Heart left ventricle (tissue), 16 donors: ENCODE results near the gene RAI1. TPM values are rescaled to one million over a fixed set of nuclear protein-coding genes. Genes with fewer than 3 reads are reported as not detected.
A peak's percentile ranks its signal among the peaks of the same experiment; 100 is the strongest.

Experiments used
- ATAC-seq, 4 donors: fragments of 200-7000 bp; cut with Tn5 transposase; one replicate each; pipeline ENCODE4 v1.9.1; 2020 to 2022; ENCODE audit warnings: moderate library complexity in 4 of 4, mild to moderate bottlenecking in 3 of 4, moderate number of reproducible peaks in 1 of 4
- DNase-seq, 5 donors: peaks; one replicate each; pipeline ENCODE4 v3.0.0-alpha.2; 2020
- H3K27ac ChIP-seq, 12 donors: fragments of 200-600 bp; sonication (generic) in 4 of 12; one replicate each; pipeline versions ENCODE4 v1.5.0 to v1.8.0; 2016 to 2022; ENCODE audit warnings: mild to moderate bottlenecking in 2 of 12
- H3K27me3 ChIP-seq, 9 donors: fragments of 200-600 bp; sonication (generic) in 2 of 9; one replicate each; pipeline versions ENCODE4 v1.5.1 to v1.8.0; 2016 to 2022; ENCODE audit warnings: mild to moderate bottlenecking in 3 of 9
- H3K36me3 ChIP-seq, 9 donors: fragments of 200-600 bp; sonication (generic) in 2 of 9; one replicate each; pipeline versions ENCODE4 v1.5.0 to v1.8.0; 2018 to 2022; ENCODE audit warnings: mild to moderate bottlenecking in 2 of 9
- H3K4me1 ChIP-seq, 12 donors: fragments of 200-600 bp; sonication (generic) in 4 of 12; one replicate each; pipeline versions ENCODE4 v1.5.0 to v1.8.0; 2016 to 2022; ENCODE audit warnings: mild to moderate bottlenecking in 3 of 12
- H3K4me3 ChIP-seq, 12 donors: fragments of 200-600 bp; sonication (generic) in 4 of 12; one replicate each; pipeline versions ENCODE4 v1.5.0 to v1.8.0; 2017 to 2022; ENCODE audit warnings: mild to moderate bottlenecking in 9 of 12, moderate library complexity in 4 of 12
- H3K9me3 ChIP-seq, 12 donors: fragments of 200-600 bp; sonication (generic) in 4 of 12; one replicate each; pipeline versions ENCODE4 v1.5.0 to v1.8.0; 2016 to 2022; ENCODE audit warnings: mild to moderate bottlenecking in 1 of 12
- POLR2A ChIP-seq, 2 donors: fragments of 450-650 bp; IDR thresholded peaks; one replicate each; pipeline ENCODE4 v1.6.1; 2017; ENCODE audit warnings: antibody characterized with exemption in 2 of 2, mild to moderate bottlenecking in 2 of 2, moderate library complexity in 2 of 2
- WGBS, 4 donors: extraction: QIAGEN DNeasy Blood & Tissue Kit in 2 of 4; methylation state at CpG; one replicate each; pipeline versions ENCODE4 v1.1.5 to v1.1.7; 2013 to 2018; 5-methylcytosine and 5-hydroxymethylcytosine counted together
- intact Hi-C, 10 donors: fragments of 100-400 bp; cut with DNase I; formaldehyde crosslinking; loops; one replicate each; pipeline versions ENCODE4 v1.11.1 to v1.14.2; 2022
- polyA plus RNA-seq, 2 donors: library from polyadenylated mRNA; stranded (reverse); fragments of 200-250 nt; gene quantifications; one replicate each; pipeline ENCODE4 v1.2.3, GENCODE V29; 2013
- total RNA-seq, 9 donors: library from RNA; depleted of rRNA in 2 of 9; stranded (reverse); fragments of >200 nt in 2 of 9; fragmentation: NEBNext Ultra II Directional in 3 of 9; extraction: Animal tissue kit (Norgen Biotek cat#: 25700) in 3 of 9; gene quantifications; one replicate each; pipeline versions ENCODE4 v1.1.0 to v1.2.4, GENCODE V29; 2016 to 2023
- TF ChIP-seq, protein P1 (sequence below), 12 donors: fragments of 200-600 bp; sonication (generic) in 4 of 12; IDR thresholded peaks; one replicate each; pipeline versions ENCODE4 v1.5.0 to v1.8.0; 2018 to 2022; ENCODE audit warnings: antibody characterized with exemption in 12 of 12, mild to moderate bottlenecking in 5 of 12
- donor health status: ischemic (EF 13 %, LVEDD 7.1; RV severe dilation, severe dysfunction).
- donor health status: healthy with polysubstance abuse.
- donor health status: DM: no; HTN: yes; CAD: no.
- donor health status: DM: no; HTN: no; CAD: no.
- donor health status: ischemic (EF 25% LVEDD 6.9; RV normal size, moderate dysfunction).
- donor health status: ischemic (EF 25% LVEDD 5.7; RV mildly dilated, moderate dysfunction).
- donor health status: healthy.
- donor health status: DM: yes; HTN: yes; CAD: no.
- donor health status: ischemic (EF 35%, LVEDD 5.7; RV mildly dilated, moderate dysfunction).
- donor health status: nonischemic (EF 11% LVEDD 7.7; RV severe dilation, severe dysfunction).
- donor health status: DM: yes; HTN: yes; CAD: no.
- donor health status: PGD.
- donor health status: ischemic (EF 29% LVEDD 5.4; RV normal size, mild dysfunction).
- donor health status: nonischemic (EF 23%, LVEDD 6.1; RV moderate dilation, normal function).

RAI1 gene
- total and polyA plus RNA-seq, 11 donors = 15.1 to 37.2 (median 20.8) TPM

DNA sequence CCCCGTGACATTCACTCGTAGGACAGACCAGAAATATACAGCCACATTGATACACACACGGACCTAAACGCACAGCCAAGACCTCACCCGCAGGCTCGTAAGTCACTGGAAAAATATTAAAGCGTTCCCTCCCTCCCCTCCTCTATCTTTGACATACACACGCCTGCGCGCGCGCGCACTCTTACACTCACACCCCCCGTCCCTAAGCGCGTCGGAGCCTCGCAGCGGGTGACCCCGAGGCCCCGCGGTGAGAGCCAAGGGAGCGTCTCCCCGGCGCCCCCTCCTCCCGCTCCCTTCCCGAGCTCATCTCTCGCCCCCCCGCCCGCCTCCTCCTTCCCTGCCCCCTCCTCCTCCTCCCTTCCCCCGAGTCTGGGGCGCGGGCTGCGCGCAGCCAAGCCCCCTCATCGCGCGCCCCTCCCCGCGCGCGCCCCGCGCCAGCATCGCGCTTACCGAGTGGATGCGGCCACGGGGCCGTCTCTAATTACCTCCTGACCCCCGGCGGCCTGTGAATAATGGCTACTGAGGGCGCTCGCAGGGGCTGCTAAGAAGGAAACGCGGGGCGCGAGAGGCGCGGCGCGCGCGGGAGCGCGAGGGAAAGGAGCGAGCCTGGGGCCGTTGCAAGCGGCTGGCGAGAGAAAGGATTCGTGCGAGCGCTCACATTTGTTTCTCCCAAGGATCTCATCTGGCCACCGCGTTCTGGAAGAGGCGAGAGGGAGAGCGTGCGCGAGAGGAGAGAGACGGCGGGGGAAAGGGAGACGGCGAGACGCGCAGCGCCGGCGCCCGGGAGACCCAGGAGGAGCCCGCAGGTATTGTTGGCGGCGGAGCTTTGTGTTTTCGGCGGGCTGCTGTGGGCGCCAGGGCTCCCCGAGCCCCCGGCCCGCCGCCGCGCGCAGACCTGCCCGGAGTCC is 42.4 kb downstream of the RAI1 start:
- ATAC-seq (peak in 2 of 4 donors; percentile 7 to 37), DNase-seq (no peak)
- 4 to 8% (median 5%) methylated on average over 77 to 103 of the region's 103 CpGs for WGBS, 4 donors
- Histone ChIP-seq H3K9me3 (no peaks in the 10 kb centered on the region), H3K27me3 (peaks cover 0 to 16% (median 0%) of the 10 kb centered on the region in 9 donors), H3K36me3 (no peaks in the 10 kb centered on the region), H3K4me3 (peak overlapping the region; percentile 19 to 73 (median 55)), H3K27ac (peak overlapping the region in 7 of 12 donors; percentile 5 to 78 (median 53)), H3K4me1 (peaks cover 0 to 65% (median 34%) of the 10 kb centered on the region in 12 donors)
- TF ChIP-seq, protein P1, sequence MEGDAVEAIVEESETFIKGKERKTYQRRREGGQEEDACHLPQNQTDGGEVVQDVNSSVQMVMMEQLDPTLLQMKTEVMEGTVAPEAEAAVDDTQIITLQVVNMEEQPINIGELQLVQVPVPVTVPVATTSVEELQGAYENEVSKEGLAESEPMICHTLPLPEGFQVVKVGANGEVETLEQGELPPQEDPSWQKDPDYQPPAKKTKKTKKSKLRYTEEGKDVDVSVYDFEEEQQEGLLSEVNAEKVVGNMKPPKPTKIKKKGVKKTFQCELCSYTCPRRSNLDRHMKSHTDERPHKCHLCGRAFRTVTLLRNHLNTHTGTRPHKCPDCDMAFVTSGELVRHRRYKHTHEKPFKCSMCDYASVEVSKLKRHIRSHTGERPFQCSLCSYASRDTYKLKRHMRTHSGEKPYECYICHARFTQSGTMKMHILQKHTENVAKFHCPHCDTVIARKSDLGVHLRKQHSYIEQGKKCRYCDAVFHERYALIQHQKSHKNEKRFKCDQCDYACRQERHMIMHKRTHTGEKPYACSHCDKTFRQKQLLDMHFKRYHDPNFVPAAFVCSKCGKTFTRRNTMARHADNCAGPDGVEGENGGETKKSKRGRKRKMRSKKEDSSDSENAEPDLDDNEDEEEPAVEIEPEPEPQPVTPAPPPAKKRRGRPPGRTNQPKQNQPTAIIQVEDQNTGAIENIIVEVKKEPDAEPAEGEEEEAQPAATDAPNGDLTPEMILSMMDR (IDR thresholded peaks at IDR 0.05) = no peak
- TF ChIP-seq POLR2A (IDR thresholded peaks at IDR 0.05) = no peak
- intact Hi-C loops = loop anchor here in 3 of 10 donors (2.0 to 5.0 kb wide), 2 partner anchors 36 to 43 kb away; partner anchors contain the start of gene RAI1 (in 1 of the 3)

DNA sequence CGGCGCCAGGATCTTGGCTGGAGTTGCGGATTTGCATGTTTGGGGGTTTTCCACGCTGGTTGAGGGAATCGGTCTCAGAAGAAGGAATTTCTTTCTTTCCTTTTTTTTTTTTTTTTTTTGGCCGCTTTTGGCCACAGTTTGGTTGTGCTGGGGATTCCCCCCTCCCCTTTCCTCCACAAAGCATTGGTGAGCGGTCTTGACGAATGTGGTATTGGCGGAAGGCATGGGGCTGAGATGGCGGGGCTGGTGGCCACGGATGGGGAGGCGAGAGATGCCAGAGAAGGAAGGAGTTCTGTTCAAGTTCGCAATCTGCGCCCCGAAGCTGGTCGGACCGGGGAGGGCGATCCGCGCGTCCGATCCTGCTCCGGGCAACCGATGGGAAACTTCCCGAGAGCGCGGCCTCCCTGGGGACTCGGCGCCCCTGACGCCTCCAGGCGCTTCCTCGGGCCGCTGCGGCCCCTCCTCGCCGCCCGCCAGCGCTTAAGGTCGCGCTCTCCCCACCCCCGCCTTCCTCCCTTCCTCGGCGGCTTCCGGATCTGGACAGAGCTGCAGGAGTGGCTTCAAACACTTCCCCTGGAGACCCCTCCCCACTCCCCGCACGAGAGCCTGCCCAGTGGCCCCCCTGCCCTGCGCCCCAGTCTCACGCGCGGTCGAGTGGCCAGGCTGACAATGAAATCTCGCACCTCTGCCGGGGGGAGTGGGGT is 43.2 kb downstream of the RAI1 start:
- TF ChIP-seq POLR2A (IDR thresholded peaks at IDR 0.05) = no peak
- TF ChIP-seq, protein P1 (IDR thresholded peaks at IDR 0.05) = no peak
- peak overlapping the region; percentile 19 to 73 (median 55) for H3K4me3 ChIP-seq
- ATAC-seq (peak in 3 of 4 donors; percentile 14 to 69 (median 24)), DNase-seq (peak in 4 of 5 donors; percentile 47 to 80 (median 76))
- peaks cover 0 to 63% (median 36%) of the 10 kb centered on the region in 12 donors for H3K4me1 ChIP-seq
- intact Hi-C loops = loop anchor here in 4 of 10 donors (2.0 to 5.0 kb wide), 3 partner anchors 37 to 44 kb away; partner anchors contain the start of gene RAI1 (in 2 of the 4)
- H3K9me3 ChIP-seq = no peaks in the 10 kb centered on the region
- H3K36me3 ChIP-seq = no peaks in the 10 kb centered on the region
- WGBS, 4 donors = 27 to 53% (median 35%) methylated on average over 36 to 53 of the region's 53 CpGs
- peak overlapping the region in 9 of 12 donors; percentile 1 to 71 (median 51) for H3K27ac ChIP-seq
- peaks cover 0 to 16% (median 0%) of the 10 kb centered on the region in 9 donors for H3K27me3 ChIP-seq

DNA sequence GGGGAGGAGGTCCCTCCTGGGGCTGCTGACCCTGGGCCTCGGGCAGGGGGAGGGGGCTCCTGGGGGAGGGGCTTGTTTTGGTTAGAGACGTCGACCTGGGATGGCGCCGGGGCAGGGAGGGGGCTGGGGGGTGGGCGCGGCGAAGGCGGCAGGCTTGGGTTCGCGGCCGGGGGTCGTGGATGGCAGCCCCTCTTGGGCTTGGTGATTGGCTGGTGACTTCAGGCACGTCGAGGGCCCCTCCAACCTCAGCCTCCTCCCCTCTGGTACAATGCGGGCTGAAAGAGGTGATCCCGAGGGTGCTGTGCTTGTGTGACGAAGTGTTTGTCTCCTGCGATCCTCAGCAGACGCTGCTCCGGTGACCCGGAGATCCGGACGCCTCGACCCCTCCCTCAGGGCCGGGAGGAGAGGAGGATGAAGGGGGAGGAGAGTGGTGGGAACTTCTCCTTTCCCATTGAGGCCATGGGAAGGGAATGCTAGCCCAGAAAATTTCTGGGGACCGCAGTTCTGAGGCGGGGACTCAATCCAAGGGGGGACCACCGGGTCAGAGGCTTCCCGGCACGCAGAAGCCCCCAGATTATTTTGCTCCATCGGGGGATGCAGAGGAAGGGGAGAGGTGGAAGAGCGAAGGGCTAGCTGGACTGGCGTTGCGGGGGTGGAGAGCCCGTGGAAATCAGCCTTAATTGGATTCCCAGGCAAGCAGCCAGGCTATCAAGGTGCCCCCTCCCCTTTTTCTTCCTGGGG is 43.9 kb downstream of the RAI1 start:
- intact Hi-C loops = loop anchor here in 2 of 10 donors (2.0 to 5.0 kb wide), 2 partner anchors 43 to 44 kb away; partner anchors contain the start of gene RAI1 (in 2 of the 2)
- Histone ChIP-seq H3K4me1 (peaks cover 0 to 63% (median 38%) of the 10 kb centered on the region in 12 donors), H3K9me3 (no peaks in the 10 kb centered on the region), H3K27ac (peak overlapping the region in 9 of 12 donors; percentile 1 to 71 (median 51)), H3K36me3 (no peaks in the 10 kb centered on the region), H3K27me3 (peaks cover 0 to 16% (median 0%) of the 10 kb centered on the region in 9 donors), H3K4me3 (peak overlapping the region; percentile 19 to 73 (median 55))
- 35 to 56% (median 44%) methylated on average over 20 to 36 of the region's 36 CpGs for WGBS, 4 donors
- DNase-seq = no peak
- TF ChIP-seq POLR2A (IDR thresholded peaks at IDR 0.05) = no peak
- TF ChIP-seq, protein P1 (IDR thresholded peaks at IDR 0.05) = no peak
- ATAC-seq = peak in 1 of 4 donors; percentile 45
